ENCODE measurements around the gene DESI2.
A peak's percentile ranks its signal among the peaks of the same experiment; 100 is the strongest.
"Not testable (repeated sequence)": the region's sequence is repeated elsewhere in the genome, so short reads cannot be mapped to it uniquely, and the experiment has no call there.

DESI2 gene

DNA sequence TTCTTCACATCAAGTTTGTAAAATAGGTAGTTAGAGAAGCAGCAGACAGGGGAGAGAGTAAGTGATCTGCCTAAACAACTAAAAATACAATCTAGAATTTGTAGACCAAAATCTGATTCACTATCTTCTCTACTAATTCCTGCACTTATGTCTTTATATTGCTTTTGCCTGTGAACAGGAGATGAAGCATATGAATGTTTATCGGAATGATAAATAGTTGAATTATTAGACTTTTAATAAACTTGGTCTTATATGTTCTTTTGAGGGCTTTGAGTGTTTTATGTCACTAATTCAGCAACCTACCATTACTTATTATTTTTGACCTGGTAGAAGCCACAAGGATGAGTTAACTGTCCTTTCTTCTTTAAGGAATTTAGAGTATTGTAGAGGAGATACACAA is 2.3 kb downstream of the DESI2 start:
- DNase-seq, result no peak

DNA sequence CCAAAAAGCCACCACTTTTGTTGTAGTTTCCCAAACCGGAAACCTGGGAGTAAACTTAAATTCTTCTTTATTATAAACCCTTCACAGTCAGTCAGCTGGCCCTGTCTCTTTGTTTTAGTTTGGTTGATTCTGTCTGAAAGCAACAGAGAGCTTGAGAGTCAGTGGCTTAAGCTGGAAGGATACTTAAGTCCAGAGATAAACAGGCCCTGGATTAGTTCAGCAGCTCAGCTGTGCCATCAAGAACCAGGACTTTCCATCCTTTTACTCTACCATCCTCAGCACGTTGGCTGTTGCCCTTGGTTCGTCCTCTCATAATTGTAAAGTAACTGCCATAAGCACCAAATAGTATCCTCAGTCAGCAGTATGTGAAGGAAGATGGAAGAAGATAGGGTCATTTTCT is 4.5 kb downstream of the DESI2 start:
- DNase-seq, result no peak

DNA sequence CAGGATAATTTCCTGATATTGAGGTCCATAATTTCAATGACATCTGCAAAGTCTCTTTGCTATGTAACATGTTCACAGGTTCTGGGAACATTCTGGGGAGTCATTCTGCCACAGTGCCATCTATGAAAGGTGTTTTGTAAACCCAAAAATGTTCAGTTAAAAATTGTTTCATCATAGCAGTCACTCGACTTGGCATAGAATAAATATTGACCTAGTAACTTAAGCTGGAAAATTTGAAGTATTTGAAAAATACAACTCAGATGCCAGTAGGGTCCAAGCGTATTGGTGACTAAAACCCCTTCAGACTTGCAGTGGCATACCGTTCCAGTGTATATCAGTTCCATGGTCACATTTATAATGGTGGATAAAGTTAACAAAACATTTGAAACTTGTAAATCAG is 6.8 kb downstream of the DESI2 start:
- DNase-seq, result no peak

DNA sequence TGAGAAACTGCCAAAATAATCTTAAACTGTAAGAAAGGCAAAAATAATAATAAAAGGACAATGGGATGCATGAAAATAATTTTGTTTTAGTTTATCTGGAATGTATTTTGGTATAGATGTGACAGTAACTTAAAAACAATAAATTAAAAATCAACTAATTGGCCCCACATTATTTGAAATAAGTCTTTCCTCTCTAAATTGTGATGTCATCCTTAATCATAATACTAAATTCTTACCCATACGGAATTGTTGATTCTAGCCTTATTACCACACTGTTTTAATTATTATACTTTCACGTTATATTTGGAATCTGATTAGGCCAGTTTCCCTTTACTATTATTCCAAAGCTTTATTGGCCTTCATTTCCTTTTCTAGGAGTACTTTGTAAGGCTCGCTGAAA is 7.7 kb downstream of the DESI2 start:
- no peak for DNase-seq

DNA sequence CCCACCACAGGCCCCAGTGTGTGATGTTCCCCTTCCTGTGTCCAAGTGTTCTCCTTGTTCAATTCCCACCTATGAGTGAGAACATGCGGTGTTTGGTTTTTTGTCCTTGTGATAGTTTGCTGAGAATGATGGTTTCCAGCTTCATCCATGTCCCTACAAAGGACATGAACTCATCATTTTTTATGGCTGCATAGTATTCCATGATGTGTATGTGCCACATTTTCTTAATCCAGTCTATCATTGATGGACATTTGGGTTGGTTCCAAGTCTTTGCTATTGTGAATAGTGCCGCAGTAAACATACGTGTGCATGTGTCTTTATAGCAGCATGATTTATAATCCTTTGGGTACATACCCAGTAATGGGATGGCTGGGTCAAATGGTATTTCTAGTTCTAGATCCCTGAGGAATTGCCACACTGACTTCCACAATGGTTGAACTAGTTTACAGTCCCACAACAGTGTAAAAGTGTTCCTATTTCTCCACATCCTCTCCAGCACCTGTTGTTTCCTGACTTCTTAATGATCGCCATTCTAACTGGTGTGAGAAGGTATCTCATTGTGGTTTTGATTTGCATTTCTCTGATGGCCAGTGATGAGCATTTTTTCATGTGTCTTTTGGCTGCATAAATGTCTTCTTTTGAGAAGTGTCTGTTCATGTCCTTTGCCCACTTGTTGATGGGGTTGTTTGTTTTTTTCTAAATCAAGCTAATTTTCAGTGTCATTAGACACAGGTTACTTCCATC is 8.8 kb downstream of the DESI2 start:
- not testable (repeated sequence) for DNase-seq

DNA sequence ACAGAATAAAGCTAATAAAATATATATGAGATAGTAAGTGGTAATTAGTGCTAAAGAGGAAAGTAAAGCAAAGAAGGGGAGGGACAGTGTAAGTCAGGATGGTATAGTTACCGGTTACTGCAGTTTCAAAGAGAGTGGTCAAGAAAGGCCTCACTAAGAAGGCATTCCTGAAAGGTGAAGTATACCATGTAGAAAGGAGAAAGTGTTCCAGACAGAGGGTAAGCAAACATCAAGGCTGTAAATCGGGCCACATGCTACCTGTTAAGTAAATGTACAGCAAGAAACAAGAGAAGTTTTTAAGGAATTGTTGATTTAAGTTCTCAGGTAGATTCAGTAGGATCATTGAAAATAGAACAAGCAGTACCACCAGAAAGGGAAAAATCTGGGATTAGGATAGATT is 9.7 kb downstream of the DESI2 start:
- no peak for DNase-seq

DNA sequence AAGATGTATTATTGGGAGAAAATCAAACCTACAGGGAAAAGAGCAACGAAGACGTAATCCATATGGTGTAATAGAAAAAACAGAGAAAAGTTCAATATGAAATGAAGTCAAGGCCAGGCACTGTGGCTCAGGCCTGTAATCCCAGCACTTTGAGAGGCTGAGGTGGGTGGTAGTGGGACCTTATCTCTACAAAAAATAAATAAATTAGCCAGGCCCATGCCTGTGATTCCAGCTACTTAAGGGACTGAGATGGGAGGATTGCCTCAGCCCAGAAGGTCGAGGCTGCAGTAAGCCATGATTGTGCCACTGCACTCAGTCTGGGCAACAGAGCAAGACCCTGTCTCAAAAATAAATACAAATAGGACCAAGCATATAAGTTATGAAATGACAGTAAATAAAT is 11.4 kb downstream of the DESI2 start:
- DNase-seq, result no peak

DNA sequence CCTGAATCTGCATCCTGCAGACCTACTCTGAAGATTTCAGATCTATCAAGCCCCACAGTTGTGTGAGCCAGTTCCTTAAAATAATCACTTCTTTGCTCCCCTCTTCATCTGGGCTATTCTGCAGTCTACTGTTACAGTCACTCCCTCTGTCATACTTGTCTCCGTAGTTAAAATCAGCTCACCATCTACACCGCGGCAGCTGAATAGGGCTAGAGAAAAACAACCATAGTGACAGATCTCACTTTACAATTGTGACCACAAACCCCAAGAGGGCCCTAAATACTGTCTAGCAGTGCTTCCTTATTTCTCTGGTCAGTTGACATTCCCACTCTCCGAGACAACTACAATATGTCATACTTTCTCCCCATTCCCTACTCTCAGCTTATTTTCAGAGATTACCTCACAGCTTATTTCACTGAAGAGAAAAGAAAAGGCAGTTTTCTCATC is 12.9 kb downstream of the DESI2 start:
- DNase-seq, result no peak

DNA sequence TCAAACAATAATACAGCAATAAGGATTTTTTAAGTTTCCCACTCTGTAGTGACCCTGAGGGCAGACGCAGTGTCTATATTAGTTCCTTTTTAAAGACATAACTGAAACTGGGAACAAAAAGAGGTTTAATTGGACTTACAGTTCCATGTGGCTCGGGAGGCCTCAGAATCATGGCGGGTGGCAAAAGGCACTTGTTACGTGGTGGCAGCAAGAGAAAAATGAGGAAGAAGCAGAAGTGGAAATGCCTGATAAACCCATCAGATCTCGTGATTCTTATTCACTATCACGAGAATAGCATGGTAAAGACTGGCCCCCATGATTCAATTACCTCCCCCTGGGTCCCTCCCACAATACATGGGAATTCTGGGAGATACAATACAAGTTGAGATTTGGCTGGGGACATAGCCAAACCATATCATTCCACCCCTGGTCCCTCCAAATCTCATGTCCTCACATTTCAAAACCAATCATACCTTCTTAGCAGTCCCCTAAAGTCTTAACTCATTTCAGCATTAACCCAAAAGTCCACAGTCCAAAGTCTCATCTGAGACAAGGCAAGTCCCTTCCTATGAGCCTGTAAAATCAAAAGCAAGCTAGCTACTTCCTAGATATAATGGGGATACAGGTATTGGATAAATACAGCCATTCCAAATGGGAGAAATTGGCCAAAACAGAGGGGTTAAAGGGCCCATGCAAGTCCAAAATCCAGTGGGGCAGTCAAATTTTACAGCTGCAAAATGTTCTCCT is 13.9 kb downstream of the DESI2 start:
- not testable (repeated sequence) for DNase-seq

DNA sequence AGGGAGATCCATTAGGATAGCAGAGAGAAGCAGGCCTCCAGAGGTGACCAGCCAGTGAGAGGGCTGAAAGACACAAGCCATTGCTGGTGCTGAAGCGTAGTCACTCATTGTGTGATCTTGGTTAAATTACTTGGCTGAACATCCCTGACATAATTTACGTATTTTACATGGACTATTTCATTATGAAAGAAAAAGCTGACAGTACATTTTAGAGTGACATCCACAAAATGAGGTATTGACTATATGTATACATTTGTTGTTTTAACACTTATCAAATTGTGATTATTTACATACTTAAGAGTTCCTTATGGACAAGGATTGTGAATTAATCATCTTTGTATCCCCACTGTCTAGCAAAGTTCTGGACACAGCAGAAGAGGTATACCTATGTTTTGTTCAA is 14.9 kb downstream of the DESI2 start:
- no peak for DNase-seq

DNA sequence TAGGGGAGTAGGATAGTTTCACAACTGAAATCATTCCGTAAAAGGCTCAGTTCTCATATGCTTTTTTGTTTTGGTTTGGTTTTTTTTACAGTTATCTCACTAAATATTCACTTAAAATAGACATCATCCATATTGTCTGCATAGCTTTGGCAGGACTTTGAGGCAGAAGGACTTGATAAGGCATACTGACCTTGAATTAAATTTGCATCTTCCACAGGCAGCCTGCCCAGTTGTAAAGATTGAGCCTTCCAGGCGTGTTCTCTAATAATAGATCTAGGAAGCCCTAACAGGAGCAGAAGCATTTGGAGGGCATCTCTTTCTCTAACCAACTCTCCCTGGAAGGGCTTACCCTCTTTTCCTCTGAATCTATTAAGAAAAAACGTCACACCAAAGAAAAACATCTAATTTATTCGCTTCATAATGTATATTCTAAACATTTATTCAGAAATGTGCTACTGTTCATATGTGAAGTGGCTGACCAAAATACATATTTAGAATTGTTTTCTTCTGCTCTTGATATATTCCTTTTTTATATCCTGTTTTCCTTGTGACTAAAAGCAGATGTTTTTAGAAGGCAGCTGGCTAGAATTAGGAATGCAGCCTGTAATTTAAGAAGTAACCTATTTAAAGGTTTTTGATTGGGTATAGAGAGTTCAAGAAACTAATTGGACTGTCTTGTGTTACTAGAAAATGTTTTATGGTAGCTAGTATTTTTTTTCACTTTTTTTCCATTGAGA is 20.2 kb downstream of the DESI2 start:
- peak; percentile 19 for DNase-seq

DNA sequence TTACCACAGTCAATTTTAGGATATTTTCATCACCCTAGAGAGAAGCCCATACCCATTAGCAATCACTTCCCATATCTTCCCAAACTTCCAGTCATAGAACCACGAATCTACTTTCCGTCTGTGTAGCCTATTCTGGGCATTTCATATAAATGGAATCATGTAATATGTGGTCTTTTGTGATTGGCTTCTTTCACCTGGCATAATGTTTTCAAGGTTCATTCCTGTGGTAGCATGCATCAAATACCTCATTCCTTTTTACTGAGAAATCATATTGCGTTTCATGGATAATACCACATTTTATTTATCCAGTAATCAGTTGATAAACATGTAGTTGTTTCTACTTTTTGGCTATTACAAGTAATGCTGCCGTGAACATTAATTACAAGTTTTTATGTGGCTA is 21.5 kb downstream of the DESI2 start:
- no peak for DNase-seq

DNA sequence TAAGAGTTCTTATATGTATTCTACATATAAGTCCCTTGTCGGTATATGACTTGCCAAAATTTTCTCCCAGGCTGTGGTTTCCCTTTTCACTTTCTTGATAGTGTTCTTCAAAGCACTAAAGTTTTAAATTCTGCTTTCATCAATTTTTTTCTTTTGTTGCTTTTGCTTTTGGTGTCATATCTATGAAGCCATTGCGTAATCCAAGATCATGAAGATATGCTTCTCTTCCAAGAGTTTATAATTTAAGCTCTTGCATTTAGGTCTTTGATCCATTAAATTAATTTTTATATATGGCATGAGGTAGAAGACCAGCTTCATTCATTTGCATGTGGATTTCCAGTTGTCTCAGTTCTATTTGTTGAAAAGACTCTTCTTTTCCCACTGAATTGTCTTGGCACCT is 22.2 kb downstream of the DESI2 start:
- DNase-seq, result no peak

DNA sequence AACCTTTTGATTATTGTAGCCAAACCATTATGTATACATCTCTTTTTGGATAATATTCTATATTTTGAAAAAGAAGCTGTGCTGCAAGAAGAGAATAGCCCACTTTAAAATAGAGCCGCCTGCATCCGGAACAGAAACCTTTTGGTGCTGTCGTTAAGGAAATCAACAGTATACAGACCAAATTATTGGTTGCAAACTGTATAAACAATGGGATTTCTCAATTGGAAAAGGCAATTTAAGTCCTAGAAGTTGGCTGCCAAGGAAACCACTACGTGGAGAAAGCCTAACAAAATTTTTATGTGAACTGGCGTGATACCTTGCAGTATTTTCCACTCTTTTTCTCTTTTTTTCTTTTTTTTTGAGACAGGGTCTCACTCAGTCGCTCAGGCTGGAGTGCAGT is 25.8 kb downstream of the DESI2 start:
- DNase-seq, result no peak

DNA sequence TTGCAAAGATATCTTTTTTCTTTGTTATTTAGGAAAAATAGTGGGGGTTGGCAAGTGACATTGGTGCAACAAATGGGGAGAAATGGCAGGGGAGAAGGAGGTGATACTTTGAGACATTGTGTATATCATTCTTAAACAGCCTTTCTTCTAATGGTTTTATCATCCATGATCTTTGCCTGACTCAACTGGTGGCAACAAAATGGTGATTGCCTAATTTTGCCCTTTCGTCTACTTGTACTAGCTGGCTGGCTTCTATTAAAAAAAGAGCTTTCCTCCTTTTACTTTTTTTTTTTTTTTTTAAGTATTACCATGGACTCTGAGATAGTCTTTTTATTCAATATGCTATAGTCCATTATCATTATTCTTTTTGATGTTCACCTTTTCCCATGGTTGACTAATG is 27.7 kb downstream of the DESI2 start:
- no peak for DNase-seq

DNA sequence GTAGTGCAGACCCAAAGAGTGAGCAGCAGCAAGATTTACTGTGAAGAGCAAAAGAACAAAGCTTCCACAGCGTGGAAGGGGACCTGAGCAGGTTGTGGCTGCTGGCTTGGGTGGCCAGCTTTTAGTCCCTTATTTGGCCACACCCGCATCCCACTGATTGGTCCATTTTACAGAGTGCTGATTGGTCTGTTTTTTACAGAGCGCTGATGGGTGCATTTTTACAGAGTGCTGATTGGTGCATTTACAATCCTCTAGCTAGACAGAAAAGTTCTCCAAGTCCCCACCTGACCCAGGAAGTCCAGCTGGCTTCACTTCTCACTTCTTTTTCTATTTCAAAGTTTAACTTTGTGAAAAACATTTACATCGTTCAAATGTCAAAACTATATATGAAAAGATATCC is 29.2 kb downstream of the DESI2 start:
- not testable (repeated sequence) for DNase-seq

DNA sequence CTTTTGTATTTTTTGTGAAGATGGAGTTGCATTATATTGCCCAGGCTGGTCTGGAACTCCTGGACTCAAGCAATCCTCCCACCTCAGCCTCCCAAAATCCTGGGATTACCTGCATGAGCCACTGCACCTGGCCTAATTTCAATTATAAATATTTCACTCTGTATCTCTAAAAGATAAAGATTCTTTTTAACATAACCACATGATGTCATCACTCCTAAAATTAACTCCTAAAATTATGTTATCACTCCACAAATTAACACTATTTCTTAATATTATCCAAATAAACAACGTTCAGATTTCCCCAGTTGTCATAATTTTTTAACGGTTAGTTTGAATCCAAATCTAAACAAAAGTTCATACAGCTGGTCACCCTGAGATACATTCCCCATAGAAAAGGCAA is 43.0 kb downstream of the DESI2 start:
- no peak for DNase-seq

DNA sequence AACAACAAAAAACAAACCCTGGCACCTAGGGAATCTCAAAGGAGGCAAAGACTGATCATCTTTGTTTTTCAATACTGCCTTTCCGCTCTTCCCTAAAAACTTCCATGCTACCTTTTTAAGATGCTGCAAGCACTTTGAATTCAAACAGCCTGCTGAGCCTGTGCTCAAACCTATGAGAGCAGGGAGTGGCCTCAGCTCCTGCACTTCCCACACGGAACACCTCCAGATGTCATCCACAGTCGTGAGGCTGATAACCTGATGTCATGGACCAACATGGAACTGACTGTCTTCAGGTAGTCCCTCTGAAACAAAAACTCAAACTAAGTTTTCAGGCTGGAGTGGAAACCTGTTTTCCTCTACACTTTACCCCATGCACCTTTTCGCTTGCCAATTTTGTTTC is 46.8 kb downstream of the DESI2 start:
- no peak for DNase-seq

DNA sequence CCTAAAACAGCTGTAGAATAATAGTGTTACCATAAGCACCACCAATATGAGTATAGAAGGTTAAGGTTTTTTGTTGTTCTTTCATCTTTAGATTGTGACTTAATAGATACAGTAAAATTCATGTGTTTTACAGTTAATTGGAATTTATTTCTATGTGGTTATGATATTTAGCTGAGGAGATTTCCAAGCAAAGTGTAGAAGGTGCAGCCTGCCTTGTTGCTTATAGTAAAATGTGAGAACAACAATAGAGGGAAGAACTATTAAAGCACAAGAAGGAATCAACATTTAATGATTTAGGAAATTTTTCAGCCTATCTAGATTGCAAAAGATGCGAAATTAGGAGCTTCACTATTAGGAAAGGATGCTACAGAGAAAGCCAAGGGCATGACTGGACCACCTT is 47.9 kb downstream of the DESI2 start:
- no peak for DNase-seq

DNA sequence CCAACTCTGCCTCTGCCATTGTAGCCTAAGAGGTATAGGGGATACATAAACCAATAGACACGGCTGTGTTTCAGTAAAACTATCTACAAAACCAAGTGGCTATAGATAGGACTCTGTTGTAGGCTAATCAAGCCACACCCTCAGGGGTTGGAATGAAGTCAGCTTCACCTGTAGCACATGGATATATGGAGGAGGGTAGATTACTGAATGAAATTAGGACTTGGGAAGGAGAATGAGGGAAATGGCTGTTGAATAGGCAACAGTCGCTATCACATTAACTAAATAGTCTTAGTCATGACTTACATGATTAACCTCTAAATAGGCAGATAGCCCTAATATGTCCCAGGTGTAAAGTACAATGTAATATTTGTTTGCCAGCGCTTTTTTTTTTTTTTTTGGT is 49.7 kb downstream of the DESI2 start:
- DNase-seq, result no peak

DNA sequence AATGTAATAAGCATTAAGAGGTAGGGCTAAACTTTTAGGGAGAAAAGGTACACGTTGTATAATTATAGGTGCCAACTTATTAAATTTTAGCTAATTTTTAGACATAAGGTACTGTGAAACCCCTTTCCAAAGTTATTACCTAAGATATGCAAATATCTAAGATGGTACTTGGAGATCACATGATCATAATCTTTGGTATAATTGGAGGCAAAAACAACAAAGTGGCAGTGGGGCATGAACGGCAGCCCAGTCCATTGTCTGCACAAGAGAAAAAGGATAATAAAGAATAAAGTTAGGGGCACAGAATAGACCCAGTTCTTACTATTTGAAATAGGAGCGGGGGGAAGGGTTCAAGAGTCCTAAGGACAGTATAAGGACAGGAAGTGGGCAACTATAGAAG is 51.2 kb downstream of the DESI2 start:
- DNase-seq, result no peak

DNA sequence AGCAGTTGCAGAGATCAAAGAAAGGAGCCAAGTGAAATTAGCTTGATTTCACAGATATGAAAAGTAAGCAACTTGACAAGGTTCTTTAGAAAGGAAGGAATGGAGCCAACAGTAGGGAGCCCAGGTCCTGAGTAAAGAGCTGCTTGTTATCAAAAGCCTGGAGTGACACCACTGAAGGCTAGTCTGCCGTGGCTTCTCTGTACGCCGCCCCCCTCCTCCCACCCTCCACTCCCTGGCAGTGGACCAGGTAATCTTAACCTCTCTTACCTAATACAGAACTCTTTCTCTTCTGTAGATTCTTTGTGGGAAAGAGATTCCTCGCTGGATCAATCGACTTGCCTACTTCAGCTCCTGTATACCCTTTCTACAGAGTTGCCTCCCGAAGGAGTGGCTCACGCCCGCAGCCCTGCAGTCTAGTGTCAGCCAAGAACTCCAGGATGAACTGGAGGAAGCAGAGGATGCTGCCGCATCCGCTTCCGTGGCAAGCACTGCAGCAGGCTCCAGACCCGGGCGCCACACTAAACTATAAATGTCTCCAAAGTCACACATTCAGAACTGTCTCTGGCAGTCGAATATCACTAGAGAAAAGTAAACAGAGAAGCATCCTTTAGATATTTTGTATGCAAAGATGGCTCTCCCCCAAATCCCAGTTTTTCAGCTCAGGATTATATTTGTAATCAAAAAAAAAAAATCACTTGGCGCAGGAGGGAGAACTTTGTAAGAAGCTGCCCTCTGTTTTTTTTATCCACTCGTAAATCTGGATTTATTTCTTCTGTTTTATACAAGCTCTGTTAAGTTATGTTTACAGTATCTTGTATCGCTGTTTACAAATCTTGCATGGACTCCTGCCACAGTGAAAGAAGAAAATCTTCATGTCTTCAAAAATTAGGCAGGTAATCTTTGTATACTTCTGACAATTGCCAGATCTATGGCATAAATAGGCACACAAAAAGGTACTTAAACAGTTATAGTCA is 52.6 kb downstream of the DESI2 start:
- no peak for DNase-seq

DNA sequence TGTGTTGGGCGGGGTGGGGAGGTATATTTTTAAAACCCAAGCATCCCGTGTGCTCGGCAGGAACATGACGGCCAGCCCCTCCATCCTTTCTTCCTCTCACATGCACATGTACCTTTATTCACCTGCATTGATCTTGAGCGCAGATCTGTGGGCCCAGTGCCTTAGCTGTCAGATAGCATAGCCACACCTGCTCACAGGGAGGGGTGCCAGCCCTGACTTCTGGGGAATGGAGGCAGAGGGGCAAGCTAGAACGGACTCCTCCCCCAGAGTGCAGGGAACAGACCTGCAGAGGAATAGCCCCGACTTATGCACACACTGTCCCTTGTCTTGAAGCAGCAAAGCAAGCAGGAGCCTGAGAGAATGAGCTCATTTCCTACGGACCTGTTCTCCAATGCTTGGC is 56.1 kb downstream of the DESI2 start:
- DNase-seq, result no peak

All from DMS 273 treated with DMSO at 0.1 percent for 48 hours (cell line).